ENCODE results near the gene TMEM259. TPM values are rescaled to one million over a fixed set of nuclear protein-coding genes. Genes with fewer than 3 reads are reported as not detected.

Gene TMEM259
- total and polyA plus RNA-seq, 2 of the 13 experiments (the other 11 are each of a cell fraction or from before 2014, with no cell fraction given) = 64.7 to 164 TPM

GRCh38 chr19:961866-962620, 58.9 kb downstream of the TMEM259 start (continued):
- TF ChIP-seq, protein P1, sequence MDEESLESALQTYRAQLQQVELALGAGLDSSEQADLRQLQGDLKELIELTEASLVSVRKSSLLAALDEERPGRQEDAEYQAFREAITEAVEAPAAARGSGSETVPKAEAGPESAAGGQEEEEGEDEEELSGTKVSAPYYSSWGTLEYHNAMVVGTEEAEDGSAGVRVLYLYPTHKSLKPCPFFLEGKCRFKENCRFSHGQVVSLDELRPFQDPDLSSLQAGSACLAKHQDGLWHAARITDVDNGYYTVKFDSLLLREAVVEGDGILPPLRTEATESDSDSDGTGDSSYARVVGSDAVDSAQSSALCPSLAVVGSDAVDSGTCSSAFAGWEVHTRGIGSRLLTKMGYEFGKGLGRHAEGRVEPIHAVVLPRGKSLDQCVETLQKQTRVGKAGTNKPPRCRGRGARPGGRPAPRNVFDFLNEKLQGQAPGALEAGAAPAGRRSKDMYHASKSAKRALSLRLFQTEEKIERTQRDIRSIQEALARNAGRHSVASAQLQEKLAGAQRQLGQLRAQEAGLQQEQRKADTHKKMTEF (CRISPR knock-in tag; IDR thresholded peaks at IDR 0.05) = 0 out of 2 replicates have a peak, but pooled peaks have one; percentile 18
- peak; percentile 48; the same call in 1 of the 2 replicates for TF ChIP-seq SP5 (CRISPR knock-in tag; IDR thresholded peaks at IDR 0.05; ENCODE audit: borderline replicate concordance, low read depth)
- no peak for TF ChIP-seq MEIS1 (CRISPR knock-in tag; IDR thresholded peaks at IDR 0.05; ENCODE audit: borderline replicate concordance)
- TF ChIP-seq, protein P2, sequence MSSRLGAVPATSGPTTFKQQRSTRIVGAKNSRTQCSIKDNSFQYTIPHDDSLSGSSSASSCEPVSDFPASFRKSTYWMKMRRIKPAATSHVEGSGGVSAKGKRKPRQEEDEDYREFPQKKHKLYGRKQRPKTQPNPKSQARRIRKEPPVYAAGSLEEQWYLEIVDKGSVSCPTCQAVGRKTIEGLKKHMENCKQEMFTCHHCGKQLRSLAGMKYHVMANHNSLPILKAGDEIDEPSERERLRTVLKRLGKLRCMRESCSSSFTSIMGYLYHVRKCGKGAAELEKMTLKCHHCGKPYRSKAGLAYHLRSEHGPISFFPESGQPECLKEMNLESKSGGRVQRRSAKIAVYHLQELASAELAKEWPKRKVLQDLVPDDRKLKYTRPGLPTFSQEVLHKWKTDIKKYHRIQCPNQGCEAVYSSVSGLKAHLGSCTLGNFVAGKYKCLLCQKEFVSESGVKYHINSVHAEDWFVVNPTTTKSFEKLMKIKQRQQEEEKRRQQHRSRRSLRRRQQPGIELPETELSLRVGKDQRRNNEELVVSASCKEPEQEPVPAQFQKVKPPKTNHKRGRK (CRISPR knock-in tag; IDR thresholded peaks at IDR 0.05) = no peak
- peak in 1 of 2 experiments; percentile 27; a peak in 1 of 4 replicates for TF ChIP-seq EP300 (IDR thresholded peaks at IDR 0.05; ENCODE audit: low read depth in 2 of 2, low read length in 2 of 2)
- TF ChIP-seq EP300 (CRISPR knock-in tag; IDR thresholded peaks at IDR 0.05; ENCODE audit: borderline replicate concordance) = no peak
- no peak for TF ChIP-seq XRCC5 (optimal IDR thresholded peaks at IDR 0.05; ENCODE audit: low read length)
- TF ChIP-seq MTA1 (CRISPR knock-in tag; IDR thresholded peaks at IDR 0.05; ENCODE audit: borderline replicate concordance) = no peak
- peak; percentile 72 for TF ChIP-seq FOXA3 (CRISPR knock-in tag; IDR thresholded peaks at IDR 0.05)
- TF ChIP-seq SNAI1 (CRISPR knock-in tag; IDR thresholded peaks at IDR 0.05; ENCODE audit: borderline replicate concordance) = 0 out of 2 replicates have a peak, but pooled peaks have one; percentile 3
- no peak for TF ChIP-seq ZNF382 (CRISPR knock-in tag; IDR thresholded peaks at IDR 0.05; ENCODE audit: borderline replicate concordance)
- TF ChIP-seq, protein P3, sequence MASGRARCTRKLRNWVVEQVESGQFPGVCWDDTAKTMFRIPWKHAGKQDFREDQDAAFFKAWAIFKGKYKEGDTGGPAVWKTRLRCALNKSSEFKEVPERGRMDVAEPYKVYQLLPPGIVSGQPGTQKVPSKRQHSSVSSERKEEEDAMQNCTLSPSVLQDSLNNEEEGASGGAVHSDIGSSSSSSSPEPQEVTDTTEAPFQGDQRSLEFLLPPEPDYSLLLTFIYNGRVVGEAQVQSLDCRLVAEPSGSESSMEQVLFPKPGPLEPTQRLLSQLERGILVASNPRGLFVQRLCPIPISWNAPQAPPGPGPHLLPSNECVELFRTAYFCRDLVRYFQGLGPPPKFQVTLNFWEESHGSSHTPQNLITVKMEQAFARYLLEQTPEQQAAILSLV (CRISPR knock-in tag; IDR thresholded peaks at IDR 0.05; ENCODE audit: borderline replicate concordance) = no peak
- no peak for TF ChIP-seq SALL2 (CRISPR knock-in tag; IDR thresholded peaks at IDR 0.05)
- no peak for TF ChIP-seq ZNF501 (CRISPR knock-in tag; IDR thresholded peaks at IDR 0.05)
- peak; percentile 49 for TF ChIP-seq SAP130 (CRISPR knock-in tag; IDR thresholded peaks at IDR 0.05; ENCODE audit: low read depth)

Data from HepG2 (cell line).